ENCODE data around the gene DDX47.
"Not testable (repeated sequence)": the region's sequence is repeated elsewhere in the genome, so short reads cannot be mapped to it uniquely, and the experiment has no call there.

DDX47 gene

GRCh38 chr12:12797794-12798152 lies 15.4 kb upstream of the DDX47 start:
- FAIRE-seq, result no peak

GRCh38 chr12:12798480-12798879 lies 14.7 kb upstream of the DDX47 start:
- FAIRE-seq, result no peak

GRCh38 chr12:12799163-12799920 lies 13.8 kb upstream of the DDX47 start:
- no peak for FAIRE-seq

- no peak for FAIRE-seq
Measured at GRCh38 chr12:12800406-12801180, 12.6 kb upstream of the DDX47 start.

- FAIRE-seq, result not testable (repeated sequence)
Measured at GRCh38 chr12:12801656-12802055, 11.5 kb upstream of the DDX47 start.

GRCh38 chr12:12803186-12803585 lies 10.0 kb upstream of the DDX47 start:
- no peak for FAIRE-seq

GRCh38 chr12:12804011-12804410 lies 9.1 kb upstream of the DDX47 start:
- no peak for FAIRE-seq

GRCh38 chr12:12804432-12804886 lies 8.7 kb upstream of the DDX47 start:
- FAIRE-seq, result no peak

- no peak for FAIRE-seq
Measured at GRCh38 chr12:12806784-12807516, 6.2 kb upstream of the DDX47 start.

- FAIRE-seq, result not testable (repeated sequence)
Measured at GRCh38 chr12:12807517-12807903, 5.6 kb upstream of the DDX47 start.

- no peak for FAIRE-seq
Measured at GRCh38 chr12:12807970-12808702, 5.0 kb upstream of the DDX47 start.

- FAIRE-seq, result no peak
Measured at GRCh38 chr12:12810553-12811021, 2.6 kb upstream of the DDX47 start.

- FAIRE-seq, result no peak
Measured at GRCh38 chr12:12811343-12811742, 1.8 kb upstream of the DDX47 start.

- FAIRE-seq, result no peak
Measured at GRCh38 chr12:12812174-12812573, 972 bp upstream of the DDX47 start.

GRCh38 chr12:12812618-12813119 lies 477 bp upstream of the DDX47 start:
- FAIRE-seq, result no peak

GRCh38 chr12:12817616-12818015 lies 4.5 kb downstream of the DDX47 start:
- FAIRE-seq, result no peak

GRCh38 chr12:12818701-12819100 lies 5.6 kb downstream of the DDX47 start:
- no peak for FAIRE-seq

GRCh38 chr12:12819221-12819620 lies 6.1 kb downstream of the DDX47 start:
- FAIRE-seq, result no peak

GRCh38 chr12:12819752-12820311 lies 6.7 kb downstream of the DDX47 start:
- no peak for FAIRE-seq

GRCh38 chr12:12820376-12820775 lies 7.2 kb downstream of the DDX47 start:
- not testable (repeated sequence) for FAIRE-seq

GRCh38 chr12:12821975-12822374 lies 8.8 kb downstream of the DDX47 start:
- no peak for FAIRE-seq

GRCh38 chr12:12822886-12823285 lies 9.7 kb downstream of the DDX47 start:
- no peak for FAIRE-seq

Data from A204.1 (cell line).